ENCODE measurements around the gene SERPINA10.

Gene SERPINA10

DNA sequence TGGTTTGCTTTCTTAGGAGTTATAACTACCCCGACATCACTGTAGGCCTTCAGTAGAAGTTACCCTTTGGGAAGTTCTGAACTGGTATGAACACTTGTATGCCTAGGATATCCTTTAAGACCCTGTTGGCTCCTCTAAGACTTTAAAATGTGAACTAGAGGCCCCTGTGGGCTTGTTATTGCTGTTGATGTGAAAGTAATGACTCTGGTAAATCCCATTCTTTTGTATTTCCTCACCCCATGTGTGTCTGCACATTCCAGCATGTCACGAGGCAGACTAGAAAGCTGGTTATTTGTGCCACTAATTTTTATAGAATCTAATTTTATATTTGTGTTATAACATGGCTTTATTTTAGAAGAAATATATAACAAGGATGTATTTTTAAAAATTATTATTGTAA lies 48.9 kb downstream of the SERPINA10 start:
- H3K4me3 ChIP-seq (replicated peaks; ENCODE audit: low read depth, low read length) = no peak overlapping the region
- DNase-seq (ENCODE audit: extremely low read depth, low read depth) = no peak
- TF ChIP-seq, protein P1, sequence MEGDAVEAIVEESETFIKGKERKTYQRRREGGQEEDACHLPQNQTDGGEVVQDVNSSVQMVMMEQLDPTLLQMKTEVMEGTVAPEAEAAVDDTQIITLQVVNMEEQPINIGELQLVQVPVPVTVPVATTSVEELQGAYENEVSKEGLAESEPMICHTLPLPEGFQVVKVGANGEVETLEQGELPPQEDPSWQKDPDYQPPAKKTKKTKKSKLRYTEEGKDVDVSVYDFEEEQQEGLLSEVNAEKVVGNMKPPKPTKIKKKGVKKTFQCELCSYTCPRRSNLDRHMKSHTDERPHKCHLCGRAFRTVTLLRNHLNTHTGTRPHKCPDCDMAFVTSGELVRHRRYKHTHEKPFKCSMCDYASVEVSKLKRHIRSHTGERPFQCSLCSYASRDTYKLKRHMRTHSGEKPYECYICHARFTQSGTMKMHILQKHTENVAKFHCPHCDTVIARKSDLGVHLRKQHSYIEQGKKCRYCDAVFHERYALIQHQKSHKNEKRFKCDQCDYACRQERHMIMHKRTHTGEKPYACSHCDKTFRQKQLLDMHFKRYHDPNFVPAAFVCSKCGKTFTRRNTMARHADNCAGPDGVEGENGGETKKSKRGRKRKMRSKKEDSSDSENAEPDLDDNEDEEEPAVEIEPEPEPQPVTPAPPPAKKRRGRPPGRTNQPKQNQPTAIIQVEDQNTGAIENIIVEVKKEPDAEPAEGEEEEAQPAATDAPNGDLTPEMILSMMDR (IDR thresholded peaks at IDR 0.05; ENCODE audit: low read depth, low read length, missing control alignments) = no peak

DNA sequence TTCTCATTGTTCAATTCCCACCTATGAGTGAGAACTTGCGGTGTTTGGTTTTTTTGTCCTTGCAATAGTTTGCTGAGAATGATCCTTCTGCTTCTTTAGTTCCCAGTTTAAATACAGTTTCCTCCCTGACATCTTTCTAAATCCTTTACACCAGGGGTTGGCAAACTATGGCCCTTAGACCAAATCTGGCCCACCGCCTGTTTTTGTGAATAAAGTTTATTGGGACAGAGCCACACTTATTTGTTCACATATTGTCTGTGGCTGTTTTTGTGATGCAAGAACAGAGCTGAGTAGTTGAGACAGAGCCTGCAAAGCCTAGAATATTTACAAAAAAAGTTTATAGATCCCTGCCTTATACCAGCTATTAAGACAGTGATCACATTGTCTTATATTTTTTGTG lies 53.7 kb downstream of the SERPINA10 start:
- no peak for DNase-seq (ENCODE audit: extremely low read depth, low read depth)
- TF ChIP-seq, protein P1 (IDR thresholded peaks at IDR 0.05; ENCODE audit: low read depth, low read length, missing control alignments) = no peak
- H3K4me3 ChIP-seq (replicated peaks; ENCODE audit: low read depth, low read length) = no peak overlapping the region

DNA sequence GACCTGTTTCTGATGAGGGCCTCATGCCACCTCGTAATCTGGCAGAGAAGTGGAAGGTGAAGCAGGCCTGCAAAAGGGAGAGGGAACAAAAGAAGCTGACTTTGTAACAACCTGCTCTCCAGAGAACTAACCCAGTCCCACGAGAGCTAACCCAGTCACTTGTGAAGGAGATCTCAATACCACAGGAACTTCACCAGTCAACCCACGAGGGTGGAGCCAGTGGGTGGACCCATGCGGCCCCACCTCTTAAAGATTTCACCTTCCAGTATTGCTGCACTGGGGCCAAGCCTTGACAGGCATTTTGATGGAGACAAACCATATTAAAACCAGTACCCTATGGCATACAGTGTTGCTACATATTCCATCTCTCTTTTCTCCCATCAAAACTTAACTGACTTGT lies 55.1 kb downstream of the SERPINA10 start:
- TF ChIP-seq, protein P1 (IDR thresholded peaks at IDR 0.05; ENCODE audit: low read depth, low read length, missing control alignments) = no peak
- no peak for DNase-seq (ENCODE audit: extremely low read depth, low read depth)
- H3K4me3 ChIP-seq (replicated peaks; ENCODE audit: low read depth, low read length) = no peak overlapping the region

DNA sequence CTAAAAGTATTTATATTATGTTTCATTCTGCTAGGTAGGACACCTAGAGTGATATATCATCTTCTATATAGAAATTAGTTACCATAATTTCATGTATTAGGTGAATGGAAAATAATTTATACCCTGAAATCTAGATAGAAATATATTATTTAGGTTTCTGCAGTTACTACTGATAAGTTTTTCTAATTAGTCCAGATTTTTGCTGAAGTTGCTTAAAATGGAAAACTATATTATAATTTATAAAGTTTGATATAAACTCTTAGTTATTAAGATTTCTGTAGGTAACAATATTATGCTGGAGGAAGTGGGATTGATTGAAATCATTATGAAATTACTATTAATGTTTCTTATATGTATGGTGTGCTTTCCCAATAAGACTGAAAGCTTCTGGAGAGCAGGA lies 56.0 kb downstream of the SERPINA10 start:
- TF ChIP-seq, protein P1 (IDR thresholded peaks at IDR 0.05; ENCODE audit: low read depth, low read length, missing control alignments) = no peak
- H3K4me3 ChIP-seq (replicated peaks; ENCODE audit: low read depth, low read length) = no peak overlapping the region
- DNase-seq (ENCODE audit: extremely low read depth, low read depth) = no peak

Measured in HFF-Myc (cell line).